OCI-LY3 (cell line): ENCODE data around the gene P2RY6.
"Not testable (repeated sequence)": the region's sequence is repeated elsewhere in the genome, so short reads cannot be mapped to it uniquely, and the experiment has no call there.

ENCODE experiments used
- H2AFZ ChIP-seq: fragments of 200-600, 300-600 bp; shearing (Covaris generic); 2 replicates; pipeline ENCODE4 v1.6.0; 2014; ENCODE audit warnings: antibody characterized with exemption, low read depth, low read length
- H3K27ac ChIP-seq: fragments of 200-600, 300-600 bp; sonication (generic); 2 replicates; pipeline ENCODE4 v1.5.1; 2014; ENCODE audit warnings: mild to moderate bottlenecking, low read length, moderate library complexity, mixed read lengths
- H3K27me3 ChIP-seq: fragments of 200-600, 300-600 bp; sonication (generic); 2 replicates; pipeline ENCODE4 v1.6.1; 2014; ENCODE audit warnings: low read depth, low read length, mixed read lengths
- H3K36me3 ChIP-seq: fragments of 200-600, 300-600 bp; sonication (generic); replicated peaks from 2 replicates; pipeline ENCODE3; 2014; ENCODE audit warnings: low read depth, low read length, mixed read lengths
- H3K4me1 ChIP-seq: fragments of 300-600, 200-600 bp; sonication (generic); 2 replicates; pipeline ENCODE4 v1.6.1; 2014; ENCODE audit warnings: low read length, mixed read lengths
- H3K4me2 ChIP-seq: fragments of 200-600, 300-600 bp; sonication (generic); 2 replicates; pipeline ENCODE4 v1.6.1; 2014; ENCODE audit warnings: low read length, mixed read lengths
- H3K4me3 ChIP-seq: fragments of 300-600, 200-600 bp; sonication (generic); 2 replicates; pipeline ENCODE4 v1.5.1; 2014; ENCODE audit warnings: antibody characterized with exemption, mild to moderate bottlenecking, low read length, moderate library complexity
- H3K79me2 ChIP-seq: fragments of 300-600, 200-600 bp; shearing (Covaris generic); 2 replicates; pipeline ENCODE4 v1.6.1; 2014; ENCODE audit warnings: mild to moderate bottlenecking, low read length, mixed read lengths
- H3K9ac ChIP-seq: fragments of 300-600, 200-600 bp; shearing (Covaris generic); 2 replicates; pipeline ENCODE4 v1.6.0; 2014; ENCODE audit warnings: mild to moderate bottlenecking, low read length, moderate library complexity
- H3K9me3 ChIP-seq: fragments of 200-600, 300-600 bp; shearing (Covaris generic); 2 replicates; pipeline ENCODE4 v1.6.1; 2014; ENCODE audit warnings: low read length, mixed read lengths; ENCODE audit not compliant: insufficient read depth
- H4K20me1 ChIP-seq: fragments of 200-600, 300-600 bp; sonication (generic); 2 replicates; pipeline ENCODE4 v1.6.1; 2016; ENCODE audit warnings: low read length, mixed read lengths; ENCODE audit not compliant: insufficient read depth
- CTCF ChIP-seq: fragments of 200-600, 300-600 bp; sonication (generic); IDR thresholded peaks from 2 replicates; pipeline ENCODE4 v1.5.1; 2014; ENCODE audit warnings: antibody characterized with exemption, low read length, low read depth
- EZH2phosphoT487 ChIP-seq: fragments of 200-600 bp; shearing (Covaris generic); IDR thresholded peaks from 2 replicates; pipeline ENCODE4 v1.6.1; 2018; ENCODE audit warnings: antibody characterized with exemption, mixed run types, low read depth

P2RY6 gene

GRCh38 chr11:73229321-73229895, 42.7 kb upstream of the P2RY6 start:
- Histone ChIP-seq H3K9me3 (no peaks in the 10 kb centered on the region), H3K4me1 (no peaks in the 10 kb centered on the region), H3K27me3 (no peaks in the 10 kb centered on the region), H3K79me2 (no peaks in the 10 kb centered on the region), H3K36me3 (no peaks in the 10 kb centered on the region), H2AFZ (no peak overlapping the region), H3K27ac (no peak overlapping the region), H3K4me2 (no peak overlapping the region), H4K20me1 (no peaks in the 10 kb centered on the region), H3K9ac (no peak overlapping the region), H3K4me3 (no peak overlapping the region)
- TF ChIP-seq CTCF (no peak), EZH2phosphoT487 (no peak)

GRCh38 chr11:73229896-73230875, 42.0 kb upstream of the P2RY6 start:
- no peaks in the 10 kb centered on the region for H3K4me1 ChIP-seq
- no peaks in the 10 kb centered on the region for H4K20me1 ChIP-seq
- no peak overlapping the region for H2AFZ ChIP-seq
- no peaks in the 10 kb centered on the region for H3K27me3 ChIP-seq
- H3K36me3 ChIP-seq: no peaks in the 10 kb centered on the region
- H3K4me2 ChIP-seq: no peak overlapping the region
- H3K79me2 ChIP-seq: no peaks in the 10 kb centered on the region
- H3K9me3 ChIP-seq: no peaks in the 10 kb centered on the region
- H3K9ac ChIP-seq: no peak overlapping the region
- H3K27ac ChIP-seq: no peak overlapping the region
- TF ChIP-seq EZH2phosphoT487 (no peak), CTCF (no peak)
- H3K4me3 ChIP-seq: no peak overlapping the region

GRCh38 chr11:73230931-73231330, 41.2 kb upstream of the P2RY6 start:
- Histone ChIP-seq H3K9ac (no peak overlapping the region), H4K20me1 (no peaks in the 10 kb centered on the region), H3K79me2 (no peaks in the 10 kb centered on the region), H3K27me3 (no peaks in the 10 kb centered on the region), H3K27ac (no peak overlapping the region), H3K4me3 (no peak overlapping the region), H3K4me2 (no peak overlapping the region), H3K36me3 (no peaks in the 10 kb centered on the region), H3K9me3 (no peaks in the 10 kb centered on the region), H2AFZ (no peak overlapping the region), H3K4me1 (no peaks in the 10 kb centered on the region)
- no peak for TF ChIP-seq CTCF
- no peak for TF ChIP-seq EZH2phosphoT487

GRCh38 chr11:73232487-73232886, 39.7 kb upstream of the P2RY6 start:
- H3K4me3 ChIP-seq: not testable (repeated sequence)

More at GRCh38 chr11:73232487-73232886, 39.7 kb upstream of the P2RY6 start:
- H3K4me2 ChIP-seq, H3K4me1 ChIP-seq, H3K27ac ChIP-seq, H3K9ac ChIP-seq, H3K79me2 ChIP-seq, H3K27me3 ChIP-seq, H3K9me3 ChIP-seq, H3K36me3 ChIP-seq, H2AFZ ChIP-seq, H4K20me1 ChIP-seq: not testable (repeated sequence)
